Stimulated activated CD8-positive, alpha-beta memory T cell treated with anti-CD3 and anti-CD28 coated beads, Interleukin-4, amount 100 ng/mL, for 1 hour (primary cell): ENCODE results near the gene SKI.

Experiments used
- DNase-seq, 2 donors: peaks; one replicate each; pipeline ENCODE4 v3.0.0-alpha.2; 2020; ENCODE audit warnings: low read depth in 2 of 2, low spot score in 1 of 2

SKI gene

DNA sequence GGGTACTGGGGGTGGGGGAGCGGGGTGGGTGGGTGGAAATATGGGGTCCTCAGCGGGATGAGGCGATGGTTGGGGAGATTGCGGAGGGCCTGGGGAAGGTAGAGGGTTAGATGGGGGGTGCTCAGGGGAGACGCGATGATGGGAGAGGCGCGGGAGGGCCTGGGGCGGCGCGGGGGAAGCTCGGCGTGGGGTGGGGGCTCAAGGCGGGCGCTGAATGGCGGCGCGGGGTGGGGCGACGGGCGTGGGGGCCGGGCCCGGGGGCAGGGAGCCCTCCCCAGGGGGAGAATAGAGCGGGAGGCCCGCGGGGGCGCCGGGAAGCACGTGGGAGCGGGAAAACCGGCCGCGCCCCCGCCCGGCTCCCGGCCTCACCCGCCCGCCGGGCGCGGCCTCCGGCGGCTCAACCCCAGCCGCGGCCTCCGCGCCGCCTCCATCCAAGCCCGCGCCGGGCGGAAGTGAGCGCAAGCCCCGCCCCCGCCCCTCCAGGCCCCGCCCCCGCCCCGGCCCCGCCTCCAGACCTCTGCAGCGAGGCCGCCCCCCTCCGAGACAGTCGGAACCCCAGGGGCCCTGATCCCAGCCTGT lies 33.7 kb upstream of the SKI start, which contains the start of gene FAAP20:
Gene FAAP20, minus strand, starts transcription at position 454 of the 579 bp plus-strand sequence. Its CDS starts 23 bp downstream, at position 431.
- DNase-seq: peak in 1 of 2 donors; percentile 51

DNA sequence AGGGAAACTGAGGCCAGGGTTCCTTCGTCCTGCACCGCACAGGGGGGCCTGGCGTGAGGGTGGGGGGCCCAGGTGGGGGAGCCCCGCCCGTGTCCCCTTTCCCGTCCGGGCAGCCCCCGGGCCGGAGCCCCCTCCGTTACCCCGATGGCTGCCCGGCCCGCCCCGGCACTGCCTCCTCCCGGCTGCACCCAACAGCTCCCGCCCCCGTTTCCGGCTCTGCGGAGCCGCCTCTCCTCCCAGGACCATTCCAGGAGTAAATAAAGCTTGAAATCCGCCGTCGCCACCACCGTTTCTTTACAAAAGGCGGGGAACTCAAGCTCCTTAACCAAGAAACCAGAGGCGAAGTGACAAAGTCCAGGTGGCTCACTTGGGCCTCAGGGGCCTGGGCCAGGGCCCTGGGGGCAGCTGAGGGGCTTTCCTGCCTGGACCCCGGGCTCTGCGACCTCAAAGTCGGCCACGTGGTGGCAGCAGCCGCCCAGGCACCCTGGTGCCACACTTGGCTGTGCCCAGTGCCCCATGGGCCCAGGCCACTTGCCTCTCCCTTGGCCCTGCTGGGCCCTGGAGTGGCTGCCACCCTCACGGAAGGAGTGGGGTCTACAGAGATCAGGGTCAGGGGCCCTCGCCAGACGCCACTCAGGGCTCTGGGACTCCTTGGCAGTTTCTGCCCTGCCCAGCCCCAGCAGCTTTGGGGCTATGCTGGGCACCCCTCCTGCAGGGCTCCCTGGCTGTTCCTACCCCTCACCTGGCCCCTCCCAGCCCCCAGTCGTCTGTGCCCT lies 33.0 kb upstream of the SKI start:
- DNase-seq: peak; percentile 75 to 81

DNA sequence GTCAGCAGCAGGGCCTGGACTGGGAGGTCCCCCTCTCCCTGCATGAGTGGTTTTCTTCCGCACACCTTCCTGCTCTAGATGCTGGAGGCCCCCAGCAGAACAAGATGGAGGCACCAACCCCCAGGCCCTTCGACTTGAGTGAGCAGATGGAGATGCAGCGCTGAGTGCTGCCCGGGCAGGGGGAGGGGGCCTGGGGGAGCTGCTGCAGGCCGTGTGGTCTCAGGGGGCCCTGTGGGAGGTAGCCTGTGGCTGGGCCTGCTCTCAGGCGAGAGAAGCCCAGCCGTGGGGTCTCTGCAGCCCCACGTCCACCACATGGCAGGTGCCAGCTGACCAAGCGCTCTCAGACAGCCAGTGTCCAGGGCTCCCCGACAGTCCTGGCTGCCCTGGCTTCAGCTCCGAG lies 32.3 kb upstream of the SKI start:
- DNase-seq: no peak

DNA sequence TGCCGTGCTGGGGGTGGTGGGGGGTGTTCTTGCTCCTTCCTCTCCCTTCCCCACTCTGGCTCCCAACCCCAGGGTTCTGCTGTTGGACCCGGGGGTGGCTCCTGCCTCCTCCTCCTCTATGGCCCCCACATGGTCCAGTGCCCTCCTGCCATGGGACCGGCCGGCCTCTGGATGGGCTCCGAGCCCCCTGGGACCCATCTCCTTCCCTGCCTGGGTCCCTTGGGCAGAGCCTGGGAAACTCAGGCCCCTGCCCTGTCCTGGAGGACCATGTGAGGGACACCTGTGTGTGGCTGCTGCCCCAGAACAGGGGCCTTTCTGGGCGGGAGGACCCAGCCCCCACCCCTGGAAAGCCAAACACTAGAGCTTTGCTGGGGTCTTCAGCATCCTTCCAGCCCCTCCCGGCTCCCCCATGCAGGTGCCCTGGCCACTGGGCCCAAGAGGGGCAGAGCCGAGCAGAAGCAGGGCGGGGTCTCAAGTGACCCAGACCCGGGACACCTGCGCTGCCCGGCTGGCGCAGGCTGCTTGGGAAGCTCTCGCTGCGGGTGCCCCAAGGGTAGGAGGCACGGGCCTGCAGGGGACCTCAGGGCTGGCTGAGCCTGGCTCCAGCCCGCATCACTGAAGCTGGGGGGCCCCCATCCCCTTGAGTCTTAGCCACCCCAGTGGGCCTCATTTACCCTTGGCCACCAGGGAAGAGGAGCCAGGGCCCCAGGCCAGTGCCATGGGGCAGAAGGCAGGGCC lies 31.0 kb upstream of the SKI start:
- no peak for DNase-seq

DNA sequence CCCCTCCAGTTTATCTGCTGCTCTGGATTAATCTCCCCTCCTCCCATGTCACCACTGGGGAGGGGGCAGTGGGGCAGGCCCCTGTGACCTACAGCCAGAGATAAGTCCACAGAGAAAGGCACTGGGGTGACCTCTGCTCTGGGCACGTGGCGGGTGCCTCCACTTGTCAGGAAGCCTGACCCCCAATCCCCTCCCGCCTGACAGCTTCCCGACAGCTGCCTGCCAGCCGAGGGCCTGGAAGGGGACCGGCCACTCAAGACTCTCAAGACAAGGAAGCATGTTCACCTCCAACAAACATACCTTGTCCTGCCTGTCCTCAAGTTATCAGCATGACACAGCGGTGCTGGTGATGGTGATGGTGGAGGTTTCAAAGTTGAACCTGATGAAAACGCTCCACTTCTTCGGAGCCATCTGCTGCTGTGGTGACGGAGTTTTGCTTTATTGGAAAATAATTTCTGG lies 30.4 kb upstream of the SKI start:
- DNase-seq: no peak

DNA sequence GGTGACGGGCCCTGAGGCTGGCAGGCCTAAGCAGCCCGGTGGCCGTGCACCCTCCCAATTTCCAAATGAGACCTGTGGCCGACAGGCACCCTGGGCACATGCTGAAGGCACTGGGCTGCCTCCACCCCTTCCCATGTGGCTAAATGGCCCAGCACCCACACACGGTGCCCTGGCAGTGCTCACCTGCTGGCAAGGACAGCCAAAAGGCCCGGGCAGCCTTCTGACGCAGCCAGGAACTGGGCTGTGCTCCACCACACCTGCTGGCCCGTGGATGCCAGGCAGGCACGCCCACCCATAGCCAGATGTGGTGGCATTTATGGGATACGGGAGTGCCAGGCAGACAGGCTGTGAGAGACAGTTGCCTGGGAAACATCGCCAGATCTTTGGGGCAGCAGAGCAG lies 29.5 kb upstream of the SKI start:
- no peak for DNase-seq

DNA sequence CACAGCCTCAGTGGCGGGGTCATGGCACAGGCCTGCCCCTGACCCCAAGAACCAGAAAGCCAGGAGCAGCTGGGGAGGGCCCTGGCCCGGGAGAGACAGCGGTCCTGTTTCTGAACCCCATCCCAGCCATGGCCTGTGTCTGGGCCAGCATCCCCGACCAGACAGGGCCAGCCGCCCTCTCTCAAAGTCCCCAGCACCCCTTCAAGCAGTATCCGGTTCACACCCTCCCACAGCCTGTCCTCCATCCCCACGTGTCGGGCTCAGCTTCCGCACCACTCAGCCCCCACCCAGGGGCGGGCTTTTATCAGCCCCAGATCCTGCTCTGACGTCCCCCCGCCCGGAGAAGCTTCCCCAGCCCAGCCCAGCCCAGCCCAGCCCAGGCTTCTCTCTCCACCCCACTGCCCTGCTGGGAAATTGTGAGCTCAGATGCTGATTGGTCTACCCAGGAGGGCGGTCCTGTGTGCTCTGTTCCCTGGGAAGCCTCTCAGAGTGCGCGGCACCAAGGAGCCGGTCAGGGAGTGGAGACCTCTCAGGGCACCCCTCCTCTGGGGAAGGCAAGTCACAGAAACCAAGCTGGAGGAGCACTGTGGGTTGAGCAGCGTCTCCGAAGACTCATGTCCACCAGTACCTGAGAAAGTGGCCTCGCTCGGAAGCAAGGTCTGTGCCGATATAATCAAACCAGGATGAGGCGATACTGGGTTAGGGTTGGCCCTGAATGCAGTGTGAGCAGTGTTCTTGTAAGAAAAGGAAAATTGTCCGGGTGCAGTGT lies 28.9 kb upstream of the SKI start:
- DNase-seq: peak; percentile 35 to 60

DNA sequence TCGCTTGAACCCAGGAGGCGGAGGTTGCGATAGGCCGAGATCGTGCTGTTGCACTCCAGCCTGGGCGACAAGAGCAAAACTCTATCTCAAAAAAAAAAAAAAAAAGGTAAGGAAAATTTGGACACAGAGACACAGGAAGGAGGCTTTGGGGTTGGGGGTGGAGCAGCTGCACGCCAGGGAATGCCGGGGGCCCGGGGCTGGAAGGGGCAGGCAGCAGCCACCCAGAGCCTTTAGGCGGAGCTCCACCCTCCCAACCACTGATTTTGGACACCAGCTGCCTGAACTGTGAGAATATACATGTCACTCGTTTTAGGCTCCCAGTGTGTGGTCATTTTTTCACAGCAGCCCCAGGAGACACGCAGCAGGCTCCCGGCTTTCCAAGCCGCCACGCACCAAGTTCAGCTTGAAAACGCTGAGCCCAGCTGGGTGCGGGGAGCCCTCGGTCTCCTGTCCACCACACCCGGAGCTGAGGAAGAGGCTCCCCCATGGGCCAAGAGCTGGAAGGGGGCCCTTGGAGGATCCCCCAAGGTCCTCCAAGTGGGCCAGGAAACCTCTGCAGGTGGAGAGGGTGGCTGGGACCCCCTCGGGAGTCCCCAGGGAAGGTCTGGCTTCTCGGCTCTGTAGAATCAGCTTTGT lies 27.7 kb upstream of the SKI start:
- no peak for DNase-seq

DNA sequence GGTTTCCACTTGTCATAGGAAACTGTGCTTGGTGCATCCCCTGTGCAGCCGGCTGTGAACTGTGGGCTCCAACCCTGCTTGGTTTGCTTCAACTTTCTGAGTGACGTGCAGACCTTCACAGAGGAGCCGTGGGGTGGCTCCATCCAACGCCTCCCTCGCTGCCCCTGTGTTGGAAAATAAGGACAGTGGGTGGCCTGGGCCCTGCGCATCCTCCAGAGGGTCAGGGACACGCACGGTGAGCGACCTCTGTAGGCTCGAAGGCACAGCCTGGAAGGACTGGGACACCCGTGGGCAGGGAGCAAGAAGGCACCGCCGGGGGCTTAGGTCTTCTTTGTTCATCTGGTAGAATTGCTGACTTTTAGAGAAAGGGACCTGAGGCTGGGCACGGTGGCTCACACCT lies 27.1 kb upstream of the SKI start:
- DNase-seq: no peak

DNA sequence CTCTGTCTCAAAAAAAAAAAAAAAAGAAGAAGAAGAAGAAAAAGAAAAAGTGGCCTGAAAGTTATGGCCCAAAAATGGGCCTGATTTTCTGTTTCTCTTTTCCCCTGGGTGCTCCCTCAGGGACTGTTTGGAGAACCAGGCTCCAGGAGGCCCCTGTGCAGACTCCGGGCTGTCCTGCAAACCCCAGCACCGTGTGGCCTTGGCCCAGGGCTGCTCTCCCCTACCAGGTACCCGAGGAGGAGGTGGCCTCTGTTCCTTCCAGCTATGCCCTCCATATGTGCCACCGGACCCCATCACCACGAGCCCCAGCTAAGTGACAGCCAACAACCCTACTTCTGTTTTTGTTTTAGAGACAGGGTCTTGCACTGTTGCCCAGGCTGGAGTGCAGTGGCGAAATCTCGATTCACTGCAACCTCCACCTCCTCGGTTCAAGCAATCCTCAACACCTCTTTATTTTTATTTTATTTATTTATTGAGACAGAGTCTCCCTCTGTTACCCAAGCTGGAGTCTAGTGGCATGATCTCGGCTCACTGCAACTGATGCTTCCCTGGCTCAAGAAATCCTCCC lies 26.0 kb upstream of the SKI start:
- no peak for DNase-seq

DNA sequence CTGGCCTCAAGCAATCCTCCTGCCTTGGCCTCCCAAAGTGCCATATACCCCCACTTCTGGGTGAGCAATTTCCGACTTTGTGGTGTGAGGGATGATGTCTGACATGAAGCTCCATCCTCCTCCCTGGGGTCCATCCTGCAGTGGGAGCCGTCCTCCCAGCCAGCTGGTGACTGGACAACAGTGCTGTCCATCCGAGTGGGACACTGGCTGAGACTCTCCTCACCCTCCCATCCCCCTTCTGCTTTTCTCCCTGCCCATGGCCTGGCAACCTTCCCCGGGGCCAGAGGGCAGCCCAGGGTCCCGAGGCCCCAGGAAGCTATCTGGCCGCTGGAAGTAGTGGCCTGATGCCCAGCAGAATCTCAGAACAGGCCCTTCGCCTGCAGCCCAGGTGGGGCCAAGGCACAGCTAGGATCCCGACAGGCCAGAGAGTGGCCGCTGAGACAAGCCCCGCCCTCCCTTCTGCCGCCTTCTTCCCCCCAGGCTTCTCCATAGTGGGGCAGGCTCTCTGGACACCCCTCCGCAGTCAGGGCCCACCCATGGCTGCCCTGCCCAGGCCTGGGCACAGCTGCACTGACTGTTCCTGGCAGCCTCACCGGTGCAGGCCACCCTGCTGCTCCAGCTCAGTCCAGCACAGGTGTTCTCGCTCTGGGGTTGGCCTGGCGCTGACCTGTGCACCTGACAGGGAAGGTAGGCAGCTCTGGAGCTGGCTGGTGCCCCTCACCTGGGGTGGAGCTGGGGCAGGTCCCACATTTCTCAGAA lies 25.1 kb upstream of the SKI start:
- no peak for DNase-seq

DNA sequence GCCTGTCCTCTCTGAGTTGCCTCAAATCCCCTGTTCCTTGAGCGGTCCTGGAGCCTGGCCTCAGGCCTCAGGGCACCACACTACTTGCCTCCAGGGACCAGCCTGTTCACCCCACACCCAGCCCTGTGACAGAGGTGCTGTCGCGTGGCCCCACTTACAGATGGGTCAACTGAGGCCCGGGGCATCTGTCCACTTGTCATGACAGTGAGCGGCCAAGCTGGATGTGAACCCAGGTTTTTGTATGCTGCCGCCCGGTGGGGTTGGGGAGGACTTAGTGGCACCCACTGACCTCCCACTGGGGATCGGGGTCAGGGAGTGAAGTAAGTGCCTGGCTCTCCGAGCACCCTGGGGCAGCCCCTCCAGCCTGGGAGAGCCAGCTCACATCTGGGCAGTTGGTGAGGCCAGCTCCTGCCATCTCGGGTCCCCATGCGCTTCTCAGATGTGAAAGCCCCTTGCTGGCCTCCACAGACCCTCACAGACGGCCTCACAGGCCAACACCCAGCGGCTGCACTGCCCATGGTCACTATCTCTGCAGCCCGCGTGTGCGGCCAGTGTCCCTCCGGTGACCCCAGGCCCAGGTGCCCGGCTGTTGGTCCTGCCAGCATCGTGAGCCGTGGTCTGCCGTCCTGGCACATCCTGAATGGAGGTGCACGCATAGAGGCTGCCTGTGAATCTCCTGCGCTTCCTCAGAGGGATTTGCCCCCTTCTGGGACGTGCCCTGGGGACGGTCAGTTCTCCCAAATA lies 24.3 kb upstream of the SKI start:
- no peak for DNase-seq

DNA sequence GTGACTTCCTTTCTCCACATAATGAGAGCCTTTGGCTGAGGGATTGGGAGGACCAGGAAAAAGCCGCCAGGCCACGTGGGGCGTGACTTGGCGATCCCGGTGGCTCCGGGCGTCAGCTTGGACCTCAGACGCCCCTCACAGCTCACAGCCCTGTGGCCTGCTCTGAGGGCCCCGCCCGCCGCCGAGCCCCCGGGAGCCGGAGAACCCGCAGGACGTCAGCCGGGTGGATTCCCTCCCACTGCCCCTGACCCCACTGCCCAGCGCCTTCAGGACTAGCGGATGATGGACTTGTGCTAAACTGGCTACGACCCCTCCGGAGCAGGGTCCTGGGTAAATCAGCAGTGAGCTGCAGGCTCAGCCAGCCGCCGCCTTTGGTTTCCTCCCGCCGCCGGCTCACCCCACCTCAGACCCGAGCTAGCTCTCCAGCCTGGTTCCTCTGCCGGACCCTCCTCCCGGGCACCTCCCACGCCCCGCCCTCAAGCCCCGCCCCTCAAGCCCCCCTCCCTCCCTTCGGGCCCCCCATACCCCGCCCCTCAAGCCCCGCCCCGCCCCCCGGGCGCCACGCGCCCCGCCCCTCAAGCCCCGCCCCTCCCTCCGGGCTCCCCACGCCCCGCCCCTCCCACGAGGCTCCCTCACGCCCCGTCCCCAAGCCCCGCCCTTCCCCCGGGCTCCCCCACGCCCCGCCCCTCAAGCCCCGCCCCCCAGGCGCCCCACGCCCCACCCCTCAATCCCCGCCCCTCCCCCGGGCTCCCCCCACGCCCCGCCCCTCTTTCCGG lies 23.5 kb upstream of the SKI start:
- DNase-seq: no peak

DNA sequence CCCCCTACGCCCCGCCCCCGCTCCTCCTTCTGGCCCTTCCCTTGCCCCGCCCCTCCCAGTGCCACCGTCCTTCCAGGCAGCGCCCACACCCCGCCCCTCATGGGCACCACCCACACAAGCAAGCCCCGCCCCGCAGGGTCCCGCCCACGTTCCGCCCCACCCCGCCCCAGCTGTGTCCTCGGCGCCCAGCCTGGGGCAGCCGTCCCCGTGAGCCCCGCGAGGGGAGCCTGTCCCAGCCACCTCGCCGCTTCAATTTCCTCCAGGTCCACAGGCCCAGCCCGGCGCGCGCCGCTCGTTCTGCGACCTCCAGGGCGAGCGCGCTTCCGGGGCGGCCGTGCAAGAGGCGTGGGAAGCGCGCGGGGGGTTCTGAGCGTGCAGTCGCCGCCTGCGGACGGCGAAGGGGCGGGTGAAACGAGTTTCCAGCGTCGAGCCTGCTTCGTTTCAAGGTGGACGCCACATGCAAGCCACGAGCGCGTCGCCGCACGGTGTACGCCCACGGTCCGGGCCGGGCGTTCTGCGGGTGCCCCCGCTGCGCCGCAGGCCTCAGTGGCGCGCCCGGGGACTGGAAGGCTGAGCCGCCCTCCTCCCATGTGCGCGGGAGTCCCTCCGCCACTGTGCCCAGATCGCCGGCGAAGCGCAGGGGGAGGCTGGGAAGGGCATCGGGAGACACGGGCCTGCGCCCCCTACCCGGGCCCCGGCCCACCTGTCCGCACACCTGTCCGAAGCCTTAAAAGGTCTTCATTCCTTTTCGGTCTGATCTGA lies 22.7 kb upstream of the SKI start:
- peak; percentile 90 to 92 for DNase-seq

DNA sequence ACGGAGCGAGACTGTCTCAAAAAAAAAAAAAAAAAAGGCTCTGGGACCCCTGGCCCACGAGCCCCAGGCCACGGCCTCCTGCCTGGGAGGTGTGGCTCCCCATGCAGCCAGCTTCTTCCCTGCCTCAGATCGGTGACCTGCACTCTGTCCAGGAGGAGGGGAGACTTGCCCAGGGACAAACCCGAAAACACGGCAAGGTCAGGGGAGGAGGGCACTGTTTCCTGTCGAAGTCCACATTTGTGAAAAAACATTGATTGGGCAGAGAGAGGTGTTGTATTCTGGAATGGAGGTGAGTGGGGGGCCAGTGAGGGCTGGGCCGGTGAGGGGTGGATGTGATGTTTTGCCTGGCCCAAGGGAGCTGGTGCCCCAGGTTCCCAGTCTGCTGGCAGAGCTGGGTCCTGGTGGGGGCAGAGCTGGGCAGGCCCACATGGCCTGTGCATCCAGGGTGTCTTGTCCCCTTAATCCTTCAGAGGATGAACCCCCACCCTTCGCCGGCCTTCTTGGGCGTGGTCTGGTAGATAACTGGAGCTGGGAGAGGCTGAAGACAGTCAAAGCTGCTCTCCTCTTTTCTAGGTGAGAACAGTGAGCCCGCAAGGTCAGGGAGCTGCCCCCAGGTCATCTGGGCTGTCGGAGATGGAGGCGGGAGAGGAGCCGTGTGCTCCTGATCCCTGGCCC lies 21.2 kb upstream of the SKI start:
- no peak for DNase-seq

DNA sequence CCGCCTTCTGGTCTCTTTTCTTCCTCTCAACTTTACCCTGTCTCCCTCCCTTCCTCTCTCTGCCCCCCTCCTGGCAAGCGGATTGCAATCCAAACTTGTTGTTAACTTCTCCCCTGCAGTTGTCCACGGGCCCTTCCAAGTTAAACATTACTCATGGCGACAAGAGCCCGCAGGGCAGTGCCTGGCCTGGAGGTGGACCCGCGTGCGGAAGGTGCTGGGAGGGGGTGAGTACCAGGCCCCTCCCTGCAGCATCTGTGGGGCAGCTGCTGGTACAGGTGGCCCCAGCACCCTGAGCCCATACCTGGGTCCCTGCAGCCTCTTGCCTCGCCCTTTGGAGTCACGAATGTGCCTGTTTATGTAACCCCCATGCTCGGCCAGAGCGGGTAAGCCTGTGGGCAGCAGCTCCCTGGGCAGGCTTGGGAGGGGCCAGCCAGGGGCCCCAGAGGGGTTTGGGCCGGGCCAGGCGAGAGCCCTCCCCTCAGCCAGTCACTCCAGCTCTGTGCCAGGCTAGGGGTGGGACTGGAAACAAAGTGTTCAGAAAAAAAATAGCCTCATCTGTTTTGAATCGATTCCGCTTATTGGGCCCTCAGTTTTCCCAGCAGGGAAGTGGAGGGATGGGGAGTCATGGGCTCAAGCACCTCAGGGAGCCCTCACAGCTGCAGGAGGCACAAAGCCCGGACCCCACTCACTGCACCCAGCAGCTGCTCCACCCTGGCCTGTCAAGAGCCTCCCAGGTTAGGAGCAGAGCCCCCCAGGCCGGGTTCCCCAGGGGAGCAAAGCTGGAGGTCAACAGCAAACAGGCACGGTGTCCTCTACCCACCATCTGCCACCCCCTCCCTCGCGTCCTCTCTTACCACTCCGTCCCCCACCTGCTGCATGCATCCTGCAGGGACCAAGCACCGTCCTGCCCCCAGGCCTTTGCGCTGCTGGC lies 19.5 kb upstream of the SKI start:
- no peak for DNase-seq
